HG03565 (cell line): ENCODE measurements around the gene PYGL.
"Not testable (repeated sequence)": the region's sequence is repeated elsewhere in the genome, so short reads cannot be mapped to it uniquely, and the experiment has no call there.

ENCODE experiments used
- ATAC-seq: cut with Tn5 transposase; IDR thresholded peaks from one replicate; pipeline ENCODE4 v1.9.1; 2021; ENCODE audit warnings: mild to moderate bottlenecking, moderate library complexity; ENCODE audit not compliant: unreplicated experiment

The PYGL gene

DNA sequence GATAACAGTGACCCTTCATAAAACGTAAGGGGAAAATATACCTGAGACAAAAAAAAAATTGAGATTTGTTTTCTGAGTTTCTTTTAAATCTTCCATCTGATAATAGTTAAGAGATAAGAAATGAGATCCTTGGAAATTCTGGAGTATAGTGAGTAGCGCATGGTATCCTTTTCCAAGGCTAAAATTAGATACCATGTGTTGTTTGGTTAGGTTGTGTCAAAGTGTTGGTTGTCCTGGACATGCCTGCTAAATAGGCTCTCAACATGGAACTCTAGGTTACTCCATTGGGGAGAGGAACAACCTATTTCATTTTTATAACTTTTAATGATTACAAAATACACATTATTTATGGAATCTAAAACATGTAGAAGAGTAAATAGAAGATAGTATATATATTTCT is 14.8 kb downstream of the PYGL start:
- ATAC-seq: no peak

DNA sequence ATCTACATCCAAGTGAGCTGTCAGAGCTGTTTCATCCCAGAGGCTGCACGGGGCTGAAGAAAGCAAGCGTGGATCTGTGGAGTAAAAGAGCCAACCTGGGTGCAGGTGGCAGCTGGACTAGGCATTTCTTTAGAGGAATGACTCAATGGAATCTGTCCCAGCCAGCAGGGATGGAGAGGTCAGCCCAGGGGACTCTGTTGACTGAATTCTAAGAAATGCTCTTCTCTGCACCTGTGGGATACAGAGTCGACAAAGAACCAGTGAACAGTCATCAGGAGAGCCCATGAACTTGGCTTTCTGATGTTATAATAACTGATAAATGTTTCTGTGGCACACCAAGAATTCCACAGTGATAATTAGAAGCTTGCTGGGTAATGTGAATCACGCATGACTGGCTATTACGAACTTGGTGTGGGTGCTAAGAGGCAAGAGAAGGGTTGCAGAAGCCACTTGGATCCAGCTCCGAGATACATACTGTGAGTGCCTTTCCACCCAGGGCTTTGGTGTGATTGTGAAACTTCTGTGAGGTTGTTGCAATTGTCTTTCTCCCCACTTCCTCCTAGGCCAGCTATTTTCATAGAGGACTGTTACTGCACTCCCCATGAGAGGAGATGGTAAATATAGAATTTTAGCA is 16.2 kb downstream of the PYGL start:
- ATAC-seq: no peak

DNA sequence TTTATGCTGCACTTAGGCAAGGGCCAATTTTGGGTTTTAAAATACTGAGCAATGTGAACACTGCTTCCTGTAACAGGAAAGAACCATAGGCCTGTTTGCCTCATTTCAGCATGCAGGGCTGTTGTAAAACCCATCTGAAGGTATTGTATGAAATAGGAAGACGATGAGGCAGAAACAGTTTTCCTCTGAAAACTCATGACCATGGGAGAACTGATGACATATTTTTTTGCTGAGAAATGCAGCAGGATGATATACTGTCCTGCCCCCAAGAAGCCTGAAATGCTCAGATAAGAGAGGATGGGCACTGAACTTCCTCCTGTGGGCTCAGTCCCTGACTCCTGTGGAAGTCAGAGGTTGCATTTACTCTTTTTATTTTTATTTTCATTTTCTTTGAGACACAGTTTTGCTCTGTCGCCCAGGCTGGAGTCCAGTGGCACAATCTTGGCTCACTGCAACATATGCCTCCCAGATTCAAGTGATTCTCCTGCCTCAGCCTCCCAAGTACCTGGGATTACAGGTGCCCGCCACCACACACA is 17.4 kb downstream of the PYGL start:
- ATAC-seq: no peak

DNA sequence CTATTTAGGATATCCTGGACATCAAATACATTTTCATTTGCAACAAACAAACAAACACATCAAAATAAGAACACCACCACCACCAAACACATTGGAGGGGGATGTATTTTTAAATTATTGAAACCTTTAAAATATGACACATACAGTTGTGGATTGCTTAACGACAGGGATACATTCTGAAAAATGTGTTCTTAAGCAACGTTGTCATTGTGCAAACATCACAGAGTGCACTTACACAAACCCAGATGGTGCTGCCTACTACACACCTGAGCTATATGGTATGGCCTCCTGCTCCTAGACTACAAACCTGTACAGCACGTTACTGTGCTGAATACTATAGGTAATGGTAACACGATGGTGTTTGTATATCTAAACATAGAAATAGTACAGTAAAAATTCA is 19.4 kb downstream of the PYGL start:
- ATAC-seq: no peak

DNA sequence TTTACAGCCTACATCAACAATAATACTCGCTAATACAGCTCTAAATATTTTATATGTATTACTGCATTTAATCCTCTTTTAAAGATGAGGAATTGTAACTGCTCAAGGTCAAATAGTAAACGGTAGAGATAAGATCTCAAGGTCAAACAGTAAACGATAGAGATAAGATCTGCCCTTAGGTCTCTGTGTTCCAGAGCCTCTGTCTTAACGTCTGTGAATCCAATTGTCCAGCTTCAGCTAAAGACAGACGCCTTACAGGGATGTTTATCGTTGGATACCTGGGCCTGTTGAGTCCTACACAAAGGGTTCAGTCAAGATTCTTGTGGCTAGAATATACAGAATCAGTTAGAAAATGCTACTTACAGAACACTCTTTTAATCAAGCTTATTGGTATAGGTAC is 20.0 kb downstream of the PYGL start:
- ATAC-seq: no peak

DNA sequence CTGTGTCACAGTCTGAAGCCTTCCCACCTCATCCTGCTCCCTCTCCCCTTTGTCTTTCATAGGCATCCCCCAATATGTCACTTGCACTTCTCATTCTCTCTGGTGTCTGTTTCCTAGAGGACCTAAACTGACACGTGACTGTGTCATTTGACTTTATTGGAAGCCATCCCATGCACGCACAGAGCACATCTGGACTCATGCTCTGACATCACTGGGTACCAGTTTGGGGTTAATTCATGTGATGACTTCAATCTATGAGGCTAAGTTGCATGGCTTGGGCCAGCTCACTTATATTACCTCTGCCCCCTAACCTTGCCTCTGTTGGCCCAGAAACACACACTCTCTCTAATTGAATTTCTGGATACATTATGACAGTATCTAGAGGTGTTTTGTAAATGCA is 21.5 kb downstream of the PYGL start:
- ATAC-seq: no peak

DNA sequence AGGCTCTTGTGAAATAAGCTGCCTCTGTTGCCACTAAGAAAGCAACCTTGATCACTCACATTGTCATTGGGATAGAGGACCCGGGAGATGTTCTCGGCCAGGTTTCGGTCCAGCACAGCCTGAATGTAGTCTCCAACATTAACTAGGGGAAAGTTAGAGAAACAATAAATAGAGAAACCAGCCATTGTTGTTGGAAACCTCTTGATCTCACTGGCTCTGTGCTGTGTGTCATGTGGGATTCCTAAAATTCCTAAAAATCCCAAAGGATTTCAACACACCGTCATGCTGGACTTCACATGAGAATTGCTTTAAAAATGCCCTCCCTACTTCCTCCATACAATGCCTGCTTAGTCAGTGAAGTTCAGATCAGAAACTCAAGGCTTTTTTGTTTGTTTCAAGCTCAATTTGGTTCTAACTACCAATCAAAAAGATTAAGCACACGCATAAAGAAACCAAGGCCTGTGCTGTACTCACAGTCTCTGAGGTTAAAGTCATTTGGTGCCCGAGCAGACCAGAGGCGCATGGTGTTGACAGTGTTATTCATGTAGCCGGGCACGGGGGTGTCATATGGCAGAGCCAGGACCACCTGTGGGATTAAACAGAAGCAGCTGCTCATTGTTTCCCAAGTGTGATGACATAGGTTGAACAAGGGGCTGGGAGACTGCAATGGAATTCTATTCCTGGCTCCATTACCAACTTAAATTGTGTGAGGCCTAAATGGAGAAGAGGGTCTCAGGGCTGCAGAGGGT is 23.6 kb downstream of the PYGL start:
- no peak for ATAC-seq

DNA sequence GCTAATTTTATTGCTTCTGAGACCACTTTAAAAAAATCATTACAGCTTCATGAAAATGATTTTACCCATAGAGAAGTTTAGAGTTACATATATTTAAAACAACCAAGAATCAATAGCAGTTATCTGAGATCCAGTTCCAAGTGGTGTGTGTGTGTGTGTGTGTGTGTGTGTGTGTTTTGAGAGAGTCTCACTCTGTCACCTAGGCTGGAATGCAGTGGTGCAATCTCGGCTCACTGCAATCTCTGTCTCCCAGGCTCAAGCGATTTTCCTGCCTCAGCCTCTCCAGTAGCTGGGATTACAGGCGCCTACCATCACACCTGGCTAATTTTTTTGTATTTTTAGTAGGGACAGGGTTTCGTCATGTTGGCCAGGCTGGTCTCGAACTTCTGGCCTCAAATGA is 24.8 kb downstream of the PYGL start:
- ATAC-seq: not testable (repeated sequence)

DNA sequence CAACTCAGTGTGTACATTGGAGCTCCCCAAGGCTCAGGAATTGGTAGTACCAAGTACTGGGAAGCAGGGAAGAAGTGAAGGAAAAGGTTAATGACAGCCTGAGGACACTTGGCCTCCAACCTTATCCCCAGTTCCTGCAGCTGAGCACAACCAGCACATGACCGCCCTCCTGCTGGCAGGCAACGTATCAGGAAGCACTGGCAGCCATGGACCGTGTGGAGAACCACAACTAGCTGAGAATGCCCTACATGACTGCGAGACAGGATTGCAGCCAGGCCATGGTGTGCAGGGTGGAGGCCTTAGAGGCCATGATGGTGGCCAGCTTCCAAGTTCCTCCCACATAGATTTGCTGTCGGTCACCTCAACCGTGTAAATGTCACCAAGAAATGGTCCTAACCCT is 26.8 kb downstream of the PYGL start:
- no peak for ATAC-seq

DNA sequence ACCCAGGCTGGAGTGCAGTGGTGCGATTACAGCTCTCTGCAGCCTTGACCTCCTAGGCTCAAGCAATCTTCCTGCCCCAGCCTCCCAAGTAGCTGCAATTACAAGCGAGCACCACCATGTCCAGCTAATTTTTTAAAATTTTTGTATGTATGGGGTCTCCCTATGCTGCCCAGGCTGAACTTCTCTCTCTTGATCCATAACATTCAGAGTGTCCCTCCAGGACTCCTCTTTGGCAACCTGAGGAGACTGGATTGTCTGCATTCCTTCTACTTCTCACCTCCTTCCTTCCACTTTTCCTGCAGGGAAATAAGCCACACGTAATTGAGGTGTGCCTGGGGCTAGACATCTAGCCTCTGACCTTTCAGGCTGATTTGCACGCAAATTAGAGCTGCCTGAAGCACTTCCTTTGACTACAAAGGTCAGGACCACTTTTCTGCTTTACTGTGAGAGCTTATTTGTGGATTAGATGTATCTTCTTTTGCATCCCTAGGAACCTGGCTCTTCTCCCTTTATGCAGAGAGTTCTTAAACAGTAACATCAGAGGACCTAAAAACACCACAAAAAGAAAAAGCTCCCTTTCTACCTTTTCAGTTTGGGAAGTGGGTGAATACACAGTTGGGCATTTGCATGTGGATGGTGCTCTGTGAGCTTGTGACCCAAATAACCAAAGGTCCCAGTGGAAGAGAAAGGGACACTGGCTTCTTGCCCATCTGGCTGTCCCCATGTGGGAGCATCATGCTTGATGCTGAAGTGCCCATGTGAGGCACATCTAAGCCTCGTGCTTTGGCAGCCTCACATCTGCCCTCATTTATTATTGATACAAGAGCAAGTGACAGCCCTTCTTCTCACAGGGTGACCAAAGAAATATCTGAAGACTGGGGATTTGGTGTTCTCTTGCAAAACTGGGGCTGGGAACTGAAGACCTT is 33.5 kb downstream of the PYGL start:
- no peak for ATAC-seq

DNA sequence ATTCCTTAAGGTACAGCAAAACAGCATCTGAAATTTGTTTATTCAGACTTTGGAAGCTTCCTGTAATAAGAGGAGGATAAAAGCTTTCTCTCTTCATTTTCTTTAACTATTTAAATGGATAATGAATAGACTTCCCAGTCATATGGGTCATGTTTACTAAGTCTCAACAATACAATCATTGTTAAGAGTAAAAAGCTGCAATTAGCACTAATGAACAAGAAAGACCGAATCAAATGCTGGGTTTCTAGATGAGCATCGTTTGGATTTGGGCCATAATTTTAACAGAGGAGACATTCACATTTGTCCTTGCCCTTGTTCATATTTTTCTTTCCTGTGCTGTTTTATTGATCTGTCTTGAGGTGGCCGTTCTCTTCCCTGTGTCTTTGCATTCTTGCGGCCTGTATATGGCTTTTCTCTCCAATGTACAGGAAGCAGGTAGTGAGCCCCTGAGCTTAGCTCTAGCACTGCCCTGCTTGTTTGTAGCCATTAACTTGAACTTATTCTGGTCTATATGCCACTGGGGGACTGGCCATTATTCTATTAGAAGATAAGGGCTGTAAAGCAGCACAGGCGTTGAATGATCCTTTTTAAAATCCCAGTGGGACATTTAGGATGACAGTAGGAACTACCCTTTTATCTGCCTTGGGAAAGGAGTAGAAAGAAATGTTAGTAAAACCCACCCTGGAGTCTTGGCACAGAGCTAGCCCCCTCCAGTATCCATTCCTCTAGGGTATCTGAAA is 37.8 kb downstream of the PYGL start:
- ATAC-seq: no peak

DNA sequence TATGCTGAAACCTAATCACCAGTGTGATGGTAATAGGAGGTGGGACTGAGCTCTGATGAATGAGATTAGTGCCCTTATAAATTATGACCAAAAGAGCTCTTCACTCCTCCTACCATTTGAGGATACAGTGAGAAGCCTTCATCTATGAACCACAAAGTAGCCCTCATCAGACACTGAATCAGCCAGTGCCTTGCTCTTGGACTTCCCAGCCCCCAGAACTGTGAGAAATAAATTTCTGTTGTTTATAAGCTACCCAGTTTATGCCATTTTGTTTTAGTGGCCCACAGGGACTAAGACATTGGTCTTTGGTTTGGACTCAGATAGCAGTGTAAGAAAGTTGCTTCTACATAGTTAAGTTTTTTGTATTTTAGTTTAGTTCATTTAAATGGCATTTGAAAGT is 39.6 kb downstream of the PYGL start:
- ATAC-seq: no peak

DNA sequence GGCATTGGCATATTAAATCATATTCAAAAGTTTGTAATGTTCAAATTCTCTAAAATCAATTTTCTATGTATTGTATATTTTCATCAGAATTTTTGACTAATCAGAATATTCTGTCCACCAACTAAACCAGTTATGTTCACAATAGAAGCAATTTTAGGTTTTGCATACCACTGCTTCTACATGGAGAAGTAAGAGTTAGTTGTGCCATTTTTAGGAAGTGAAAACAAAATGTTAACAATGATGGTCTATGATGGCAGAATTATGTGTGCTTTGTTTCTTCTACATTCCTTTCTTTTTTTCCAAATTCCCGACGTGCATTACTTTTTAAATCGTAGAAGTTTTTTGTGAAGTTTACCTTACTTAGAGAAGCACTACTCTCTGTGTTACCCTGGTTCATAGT is 42.9 kb downstream of the PYGL start:
- no peak for ATAC-seq

DNA sequence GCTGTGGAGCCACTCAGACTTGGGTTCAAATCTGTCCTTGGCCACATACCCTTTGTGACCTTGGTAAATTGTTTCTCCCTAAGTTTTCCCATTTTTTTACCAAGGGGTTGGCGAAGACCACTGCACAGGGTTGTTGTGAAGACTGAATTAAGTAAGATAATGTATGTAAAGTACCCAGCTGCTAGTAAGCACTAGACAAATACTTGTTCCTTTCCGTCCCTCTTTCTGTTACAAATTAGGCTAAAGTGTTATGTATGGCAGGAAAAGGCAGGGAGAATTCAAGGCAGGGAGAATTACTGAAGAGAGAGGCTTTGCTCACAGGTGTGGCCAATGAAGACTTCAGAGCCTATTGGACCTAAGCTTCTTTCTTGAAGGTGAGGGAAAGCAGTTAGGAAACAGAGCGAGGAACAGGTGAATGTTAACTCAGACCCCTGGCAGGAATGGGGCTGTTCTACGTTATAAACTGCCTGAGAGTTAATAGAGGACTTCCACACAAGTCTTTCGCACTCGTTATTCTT is 46.6 kb downstream of the PYGL start:
- ATAC-seq: no peak

DNA sequence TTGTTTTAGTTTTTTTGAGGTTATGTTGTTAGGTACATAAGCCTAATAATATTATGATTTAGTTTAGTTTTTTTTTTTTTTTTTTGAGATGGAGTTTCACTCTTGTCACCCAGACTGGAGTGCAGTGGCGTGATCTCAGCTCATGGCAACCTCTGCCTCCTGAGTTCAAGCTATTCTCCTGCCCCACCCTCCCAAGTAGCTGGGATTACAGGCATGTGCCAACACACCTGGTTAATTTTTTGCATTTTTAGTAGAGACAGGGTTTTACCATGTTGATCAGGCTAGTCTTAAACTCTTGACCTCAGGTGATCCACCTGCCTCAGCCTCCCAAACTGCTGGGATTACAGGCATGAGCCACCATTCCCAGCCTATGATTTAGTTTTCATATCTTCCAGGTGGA is 47.3 kb downstream of the PYGL start:
- not testable (repeated sequence) for ATAC-seq

DNA sequence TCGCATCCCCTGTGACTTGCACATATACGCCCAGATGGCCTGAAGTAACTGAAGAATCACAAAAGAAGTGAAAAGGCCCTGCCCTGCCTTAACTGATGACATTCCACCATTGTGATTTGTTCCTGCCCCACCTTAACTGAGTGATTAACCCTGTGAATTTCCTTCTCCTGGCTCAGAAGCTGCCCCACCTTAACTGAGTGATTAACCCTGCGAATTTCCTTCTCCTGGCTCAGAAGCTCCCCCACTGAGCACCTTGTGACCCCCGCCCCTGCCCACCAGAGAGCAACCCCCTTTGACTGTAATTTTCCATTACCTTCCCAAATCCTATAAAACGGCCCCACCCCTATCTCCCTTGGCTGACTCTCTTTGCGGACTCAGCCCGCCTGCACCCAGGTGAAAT is 47.9 kb downstream of the PYGL start:
- not testable (repeated sequence) for ATAC-seq

DNA sequence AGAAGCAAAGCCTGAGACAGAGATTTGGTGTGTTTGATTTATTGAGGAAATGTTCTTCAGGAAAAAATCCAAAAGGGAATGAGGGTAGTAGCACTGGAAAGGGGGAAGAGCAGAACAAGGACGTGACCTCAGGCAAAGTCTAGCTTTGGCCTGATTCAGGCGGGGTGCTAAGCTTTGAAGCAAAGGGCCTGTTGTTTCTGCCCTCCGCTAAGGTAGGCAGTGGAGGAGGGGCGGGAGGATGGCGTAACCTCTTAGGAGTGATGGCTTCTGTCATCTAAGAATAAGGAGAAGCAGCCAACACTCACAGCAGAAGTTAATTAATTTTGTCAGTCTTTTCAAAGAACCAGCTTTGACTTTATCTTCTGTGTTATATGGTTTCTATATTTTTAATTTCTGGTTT is 52.0 kb downstream of the PYGL start:
- no peak for ATAC-seq

DNA sequence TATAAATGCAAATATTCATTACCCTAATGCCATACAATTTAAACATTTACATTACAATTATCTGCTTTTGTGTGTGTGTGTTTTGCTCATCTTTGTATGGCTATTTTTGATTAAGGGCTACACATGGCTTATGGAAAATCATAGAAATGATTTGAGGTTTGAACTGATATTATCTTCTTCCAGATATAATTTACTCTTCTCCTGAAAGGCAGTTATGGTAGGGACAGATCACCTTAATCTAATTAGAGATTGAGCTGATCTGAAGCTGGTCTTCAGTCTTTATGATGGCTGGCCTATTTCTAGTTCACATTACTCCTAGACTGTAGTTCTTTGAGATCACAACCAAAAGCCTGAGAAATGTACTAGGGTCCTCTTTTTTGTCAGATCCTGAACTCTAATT is 56.8 kb downstream of the PYGL start:
- ATAC-seq: no peak

DNA sequence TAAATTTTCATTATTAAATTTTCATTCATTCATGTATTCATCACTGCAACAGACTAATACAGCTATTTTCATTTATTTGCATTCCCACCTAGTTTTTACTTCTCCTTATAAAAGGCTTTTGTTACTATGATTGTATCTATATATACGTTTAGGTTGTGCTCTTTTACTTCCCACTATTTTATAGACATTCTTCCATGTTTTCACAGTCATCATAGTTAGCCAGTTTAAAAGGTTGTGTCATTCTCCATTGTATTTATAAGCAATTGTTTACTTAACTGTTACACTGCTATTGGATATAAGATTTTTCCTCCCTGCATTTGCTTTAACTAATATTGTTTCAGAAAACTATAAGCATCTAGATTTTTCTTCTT is 60.5 kb downstream of the PYGL start:
- ATAC-seq: no peak

DNA sequence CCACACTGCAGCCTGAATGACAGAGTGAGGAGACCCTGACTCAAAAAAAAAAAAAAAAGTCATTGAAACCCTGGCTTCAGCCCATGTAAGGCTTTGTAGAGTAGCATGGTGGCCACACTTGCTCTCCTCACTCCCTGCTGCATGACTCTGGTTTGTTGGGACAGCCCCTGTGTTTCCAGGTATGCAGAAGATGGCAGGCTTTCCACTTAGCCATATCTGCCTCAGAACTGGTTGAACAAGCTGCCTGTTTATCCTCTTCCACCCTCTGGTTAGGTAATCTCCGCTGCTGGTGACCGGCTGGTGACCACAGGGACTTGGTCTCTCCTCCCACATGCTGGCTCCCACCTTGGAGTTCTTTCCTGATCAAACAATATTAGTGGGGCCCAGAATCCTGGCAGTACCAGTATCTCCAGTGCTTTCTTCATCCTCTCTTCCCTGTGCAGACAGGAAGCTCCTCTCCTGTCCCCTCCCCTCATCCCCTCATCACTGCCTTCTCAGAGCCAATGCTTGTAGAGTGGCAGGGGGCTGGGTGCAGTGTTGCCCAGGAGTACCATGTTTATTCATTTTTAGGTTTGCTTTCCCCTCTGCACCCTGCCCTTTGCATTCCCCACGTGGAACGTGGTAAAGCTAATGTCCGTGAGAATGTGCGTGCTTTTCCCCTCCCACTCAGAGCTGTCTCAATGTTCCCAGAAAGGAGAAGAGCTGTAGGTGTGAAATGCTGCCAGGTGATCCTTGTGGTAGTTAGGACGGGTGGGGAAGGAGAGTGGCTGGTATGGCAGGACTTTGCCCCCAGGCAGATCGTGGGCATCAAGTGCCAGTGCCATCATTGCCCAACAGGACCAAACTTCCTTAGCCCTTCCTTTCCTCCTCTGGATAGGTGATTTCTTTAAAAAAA is 61.1 kb downstream of the PYGL start:
- ATAC-seq: no peak
